Endothelial cell of umbilical vein (primary cell): ENCODE data around the gene CCDC188. TPM values are rescaled to one million over a fixed set of nuclear protein-coding genes. Genes with fewer than 3 reads are reported as not detected.

ENCODE experiments used
- BruUV-seq: library from RNA; stranded (reverse); fragments of 400-500 nt; replicated peaks from 2 replicates; lab custom pipeline; 2021; lab: Mats Ljungman, UMichigan
- CTCF ChIA-PET: fragments of 300-600, 350-600 bp; sonication (Branson Sonifier 250); formaldehyde crosslinking; loops from one replicate; lab custom pipeline; 2021; ENCODE audit warnings: antibody characterized with exemption, inconsistent platforms; lab: Charles Lee
- POLR2A ChIA-PET: fragments of 300-600, 350-600 bp; sonication (Branson Sonifier 250); formaldehyde crosslinking; loops from one replicate; lab custom pipeline; 2021; ENCODE audit warnings: antibody characterized with exemption, inconsistent platforms; lab: Charles Lee
- DNase-seq: peaks from one replicate; pipeline ENCODE4 v3.0.0-alpha.2; 2011; ENCODE audit warnings: low read depth, low spot score
- FAIRE-seq: peaks from 2 replicates; lab custom pipeline; 2011; peaks lifted over from hg19 to GRCh38; lab: Jason Lieb, UNC
- H2AFZ ChIP-seq: 2 replicates; pipeline ENCODE4 v1.6.0; 2012; ENCODE audit warnings: low read depth, low read length, control low read depth, inconsistent platforms
- H3K27ac ChIP-seq: 2 replicates; pipeline ENCODE4 v1.5.1; 2011; ENCODE audit warnings: low read depth, mild to moderate bottlenecking, control low read depth, low read length, moderate library complexity; ENCODE audit not compliant: insufficient read depth
- H3K27me3 ChIP-seq, 2 experiments: 2 replicates each; pipeline versions ENCODE4 v1.6.0 to v1.6.1; 2011; ENCODE audit warnings: low read length in 2 of 2, mixed read lengths in 1 of 2; ENCODE audit not compliant: control insufficient read depth in 2 of 2, insufficient read depth in 2 of 2
- H3K36me3 ChIP-seq, 2 experiments: 2 replicates in 1 of 2; 3 replicates in 1 of 2; pipeline ENCODE4 v1.5.1; 2011; ENCODE audit warnings: low read length in 2 of 2, mild to moderate bottlenecking in 1 of 2, moderate library complexity in 1 of 2; ENCODE audit not compliant: control insufficient read depth in 2 of 2, insufficient read depth in 2 of 2; ENCODE audit errors: extremely low read depth in 1 of 2
- H3K4me1 ChIP-seq: 3 replicates; pipeline ENCODE4 v1.5.1; 2011; ENCODE audit warnings: mild to moderate bottlenecking, low read length; ENCODE audit not compliant: control insufficient read depth, insufficient read depth; ENCODE audit errors: extremely low read depth
- H3K4me2 ChIP-seq: 2 replicates; pipeline ENCODE4 v1.6.1; 2011; ENCODE audit warnings: low read length, control low read depth, mixed read lengths; ENCODE audit not compliant: insufficient read depth
- H3K4me3 ChIP-seq, 3 experiments: fragments of 200-600 bp in 1 of 3; sonication (generic), shearing (Covaris generic) in 1 of 3; replicated peaks in 1 of 3; 2 replicates each; pipeline ENCODE4 v1.5.1; 2011 to 2016; ENCODE audit warnings: control low read depth in 3 of 3, low read length in 3 of 3, mild to moderate bottlenecking in 2 of 3, inconsistent platforms in 1 of 3, low read depth in 1 of 3, moderate library complexity in 1 of 3; ENCODE audit not compliant: insufficient read depth in 1 of 3
- H3K79me2 ChIP-seq: 2 replicates; pipeline ENCODE4 v1.6.0; 2012; ENCODE audit warnings: low read length, inconsistent platforms; ENCODE audit not compliant: control insufficient read depth, insufficient read depth
- H3K9ac ChIP-seq: replicated peaks from 2 replicates; pipeline ENCODE3; 2011; ENCODE audit warnings: low read length, control low read depth; ENCODE audit not compliant: insufficient read depth; ENCODE audit errors: extremely low read depth
- H3K9me1 ChIP-seq: replicated peaks from 3 replicates; pipeline ENCODE4 v1.6.0; 2011; ENCODE audit warnings: mild to moderate bottlenecking, low read length; ENCODE audit not compliant: control insufficient read depth, insufficient read depth; ENCODE audit errors: extremely low read depth
- H3K9me3 ChIP-seq: replicated peaks from 2 replicates; pipeline ENCODE4 v1.5.1; 2012; ENCODE audit warnings: low read length, inconsistent platforms; ENCODE audit not compliant: control insufficient read depth, insufficient read depth
- H4K20me1 ChIP-seq: replicated peaks from 2 replicates; pipeline ENCODE3; 2011; ENCODE audit warnings: mild to moderate bottlenecking, low read length; ENCODE audit not compliant: control insufficient read depth, insufficient read depth; ENCODE audit errors: extremely low read depth
- CTCF ChIP-seq, 2 donors: IDR thresholded peaks; 1 replicate in 1 of 2; 2 replicates in 1 of 2; pipeline ENCODE4 v1.5.1; 2011; ENCODE audit warnings: low read length in 2 of 2, mild to moderate bottlenecking in 2 of 2, moderate library complexity in 2 of 2, control low read depth in 1 of 2, inconsistent platforms in 1 of 2, low read depth in 1 of 2; ENCODE audit not compliant: insufficient read depth in 1 of 2; ENCODE audit errors: extremely low read depth in 1 of 2
- EZH2 ChIP-seq: IDR thresholded peaks from 2 replicates; pipeline ENCODE4 v1.6.1; 2012; ENCODE audit warnings: borderline replicate concordance, low read depth, mild to moderate bottlenecking, moderate library complexity, low read length, inconsistent platforms; ENCODE audit not compliant: severe bottlenecking
- FOS ChIP-seq: IDR thresholded peaks from 2 replicates; pipeline ENCODE4 v1.6.1; 2011; ENCODE audit warnings: mild to moderate bottlenecking, low read length, moderate library complexity, borderline replicate concordance; ENCODE audit not compliant: insufficient read depth
- GATA2 ChIP-seq: IDR thresholded peaks from 2 replicates; pipeline ENCODE4 v1.7.0; 2011; ENCODE audit warnings: low read depth, mild to moderate bottlenecking, moderate library complexity, mixed read lengths, low read length; ENCODE audit not compliant: insufficient read length, insufficient read depth
- JUN ChIP-seq: IDR thresholded peaks from 2 replicates; pipeline ENCODE4 v1.6.1; 2011; ENCODE audit warnings: borderline replicate concordance, low read depth; ENCODE audit not compliant: insufficient read length, insufficient read depth
- MYC ChIP-seq: IDR thresholded peaks from one replicate; pipeline ENCODE4 v1.6.1; 2011; ENCODE audit warnings: mild to moderate bottlenecking, low read depth, low read length
- POLR2A ChIP-seq: IDR thresholded peaks from 2 replicates; pipeline ENCODE4 v1.6.1; 2012; ENCODE audit warnings: low read depth, mild to moderate bottlenecking, control low read depth, low read length
- POLR2AphosphoS5 ChIP-seq: IDR thresholded peaks from 2 replicates; pipeline ENCODE4 v1.6.1; 2012; ENCODE audit warnings: low read depth, mild to moderate bottlenecking, control low read depth, low read length, moderate library complexity; ENCODE audit not compliant: insufficient read depth
- dilution Hi-C: fragments of 300-500 bp; cut with MboI; formaldehyde crosslinking; loops from one replicate; pipeline ENCODE4 v1.15.0; 2019; ENCODE audit warnings: low sequenced_read_pairs; ENCODE audit not compliant: extremely low pct_ligation_motif_present
- intact Hi-C: fragments of 100-400 bp; cut with micrococcal nuclease; formaldehyde crosslinking; loops from one replicate; pipeline ENCODE4 v1.10.0; 2022
- polyA plus RNA-seq, 4 experiments: library from polyadenylated mRNA; depleted of rRNA in 3 of 4; stranded (reverse) in 3 of 4; unstranded in 1 of 4; fragments of >200 nt; gene quantifications; 2 replicates each; pipeline versions ENCODE4 v1.2.1 to v1.2.3, GENCODE V29; 2011 to 2012; ENCODE audit warnings: missing spikeins in 1 of 4
- total RNA-seq: library from RNA; stranded (reverse); gene quantifications from 2 replicates; pipeline ENCODE4 v1.2.3, GENCODE V29; 2021
- TF ChIP-seq, protein P1 (sequence below): IDR thresholded peaks from 2 replicates; pipeline ENCODE4 v1.6.1; 2011; ENCODE audit not compliant: insufficient read depth, insufficient read length

CCDC188 gene
- total and polyA plus RNA-seq, 2 donors (not counting 3 experiments of a cell fraction or from before 2014, with no cell fraction given): 9.4 to 9.8 TPM

DNA sequence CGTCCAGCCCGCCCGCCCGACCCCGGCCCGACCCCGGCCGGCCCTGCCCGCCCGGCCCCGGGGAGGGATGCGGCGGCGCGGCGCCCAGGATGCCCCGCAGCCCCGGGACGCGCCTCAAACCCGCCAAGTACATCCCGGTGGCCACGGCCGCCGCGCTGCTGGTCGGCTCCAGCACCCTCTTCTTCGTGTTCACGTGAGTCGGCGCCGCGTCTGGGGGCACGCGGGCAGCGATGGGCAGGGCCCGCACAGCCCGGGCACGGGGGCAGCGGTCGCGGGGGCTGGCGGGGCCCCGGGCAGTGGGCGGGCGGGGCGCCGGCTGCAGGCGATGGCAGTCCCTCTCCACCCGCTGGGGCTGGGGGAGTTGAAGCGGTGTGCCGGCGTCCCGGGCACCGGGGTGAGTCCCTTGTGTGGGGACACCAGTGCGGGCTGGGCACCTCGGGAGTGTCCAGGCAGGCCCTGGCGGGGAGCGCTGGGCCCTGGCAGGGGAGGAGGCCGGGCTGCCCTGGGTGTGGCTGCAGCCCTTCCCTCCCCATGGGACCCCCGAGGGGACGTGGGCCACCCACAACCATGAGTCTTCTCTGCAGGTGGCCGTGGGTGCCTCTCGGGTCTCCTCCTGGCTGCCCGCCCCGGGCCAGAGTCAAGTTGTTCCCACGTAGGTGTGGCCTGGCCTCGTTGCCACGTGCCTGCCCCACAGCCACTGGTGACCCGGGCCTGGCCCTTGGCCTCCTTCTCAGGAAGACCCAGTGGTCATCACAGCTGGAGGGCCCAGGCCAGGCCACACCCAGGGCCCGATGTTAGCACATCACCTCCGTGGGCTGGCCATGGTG is 18.8 kb downstream of the CCDC188 start:
- Histone ChIP-seq H3K79me2 (peaks cover 51% of the 10 kb centered on the region), H3K27ac (no peak overlapping the region), H3K9me3 (no peaks in the 10 kb centered on the region), H3K4me2 (peak overlapping the region; percentile 45), H3K4me1 (peaks cover 6% of the 10 kb centered on the region), H3K27me3 (no peaks in the 10 kb centered on the region), H2AFZ (peak overlapping the region; percentile 26), H3K9ac (peak overlapping the region; percentile 71), H4K20me1 (no peaks in the 10 kb centered on the region), H3K9me1 (no peaks in the 10 kb centered on the region), H3K4me3 (peak overlapping the region; percentile 65 to 85 (median 69)), H3K36me3 (no peaks in the 10 kb centered on the region)
- TF ChIP-seq EZH2 (no peak), MYC (no peak), POLR2AphosphoS5 (no peak), FOS (no peak), GATA2 (no peak), JUN (no peak), POLR2A (no peak), CTCF (IDR thresholded peaks at IDR 0.05; ENCODE audit: extremely low read depth in 1 of 2, insufficient read depth in 1 of 2, low read depth in 1 of 2, low read length in 2 of 2) (no peak)
- TF ChIP-seq, protein P1, sequence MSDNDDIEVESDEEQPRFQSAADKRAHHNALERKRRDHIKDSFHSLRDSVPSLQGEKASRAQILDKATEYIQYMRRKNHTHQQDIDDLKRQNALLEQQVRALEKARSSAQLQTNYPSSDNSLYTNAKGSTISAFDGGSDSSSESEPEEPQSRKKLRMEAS: no peak
- DNase-seq: no peak
- CTCF ChIA-PET: no interaction called here
- intact Hi-C loops: no loop called here
- FAIRE-seq: no peak
- BruUV-seq: no TSS peak
- POLR2A ChIA-PET: no interaction called here
- dilution Hi-C loops: no loop called here
